Measurements from ENCODE around the gene ITGB8.
A peak's percentile ranks its signal among the peaks of the same experiment; 100 is the strongest.

ITGB8 gene

DNA sequence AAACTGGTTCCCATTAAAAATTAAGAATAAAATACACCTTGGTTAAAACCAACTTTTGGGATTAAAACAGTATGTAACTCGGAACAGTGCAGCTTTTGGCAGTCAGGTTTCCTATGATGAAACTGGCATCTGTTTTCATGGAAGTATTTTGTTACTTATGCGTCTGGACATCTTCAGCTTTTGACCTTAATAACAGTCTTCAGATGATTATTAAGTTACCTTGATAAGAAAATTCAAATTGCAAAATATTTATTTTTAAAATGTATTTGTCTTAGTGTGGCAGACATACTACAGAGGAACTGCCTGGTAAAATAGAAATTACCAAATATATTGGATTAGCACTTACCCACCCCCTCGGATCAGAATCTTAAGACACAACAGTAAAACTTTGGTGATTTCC is 100.0 kb downstream of the ITGB8 start:
- WGBS, 2 donors (ENCODE audit: extremely low coverage in 2 of 2, insufficient read length in 2 of 2, insufficient replicate concordance in 1 of 2), result no CpG with 5 or more reads among the region's 3 CpGs
- no peak overlapping the region for H3K14ac ChIP-seq (ENCODE audit: low read length)
- H4K91ac ChIP-seq (ENCODE audit: low read depth, low read length, poor library complexity), result no peak overlapping the region

DNA sequence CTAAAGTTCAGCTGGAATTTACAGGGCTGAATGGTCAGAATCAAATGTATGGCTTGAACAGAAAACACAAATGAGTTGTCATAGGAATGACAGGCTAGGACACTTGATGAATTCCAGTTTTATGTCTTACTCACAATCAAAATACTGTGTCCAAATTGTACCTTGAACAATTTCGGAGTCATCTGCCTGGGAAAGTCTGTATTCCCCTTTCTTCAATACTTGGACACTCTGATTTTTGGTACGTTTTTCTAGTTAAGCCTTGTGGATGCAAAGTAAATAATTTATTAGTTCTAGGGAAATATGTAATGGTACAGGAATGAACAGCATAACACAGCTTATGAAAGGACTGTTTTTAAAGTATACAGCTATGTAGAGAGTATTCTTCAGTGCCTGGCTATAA is 100.4 kb downstream of the ITGB8 start:
- H3K79me1 ChIP-seq (ENCODE audit: low read depth, low read length), result no peaks in the 10 kb centered on the region
- H2BK5ac ChIP-seq (ENCODE audit: low read length), result no peak overlapping the region
- H3K4me3 ChIP-seq (ENCODE audit: low read length in 2 of 2), result no peak overlapping the region
- no peak overlapping the region for H3K4ac ChIP-seq (ENCODE audit: low read length)
- H3K23ac ChIP-seq (ENCODE audit: low read depth, low read length, poor library complexity), result no peak overlapping the region
- H2BK12ac ChIP-seq (ENCODE audit: low read length), result no peak overlapping the region
- H3K9ac ChIP-seq (ENCODE audit: low read depth, low read length, poor library complexity), result no peak overlapping the region
- H3K27me3 ChIP-seq (ENCODE audit: control insufficient read depth in 3 of 3, insufficient read depth in 3 of 3, low read depth in 1 of 3, low read length in 3 of 3), result no peaks in the 10 kb centered on the region
- H3K36me3 ChIP-seq (replicated peaks in 1 of 2; ENCODE audit: control insufficient read depth in 2 of 2, insufficient read depth in 2 of 2, low read length in 2 of 2), result no peaks in the 10 kb centered on the region
- H2BK15ac ChIP-seq (ENCODE audit: low read length), result no peak overlapping the region
- H3K9me3 ChIP-seq (replicated peaks in 1 of 2; ENCODE audit: control insufficient read depth in 2 of 2, insufficient read depth in 1 of 2, low read depth in 1 of 2, low read length in 2 of 2), result peaks cover 0 to 2% of the 10 kb centered on the region in 2 donors
- no CpG with 5 or more reads among the region's 2 CpGs for WGBS, 2 donors (ENCODE audit: extremely low coverage in 2 of 2, insufficient read length in 2 of 2, insufficient replicate concordance in 1 of 2)
- no peak overlapping the region for H4K91ac ChIP-seq (ENCODE audit: low read depth, low read length, poor library complexity)
- H3K18ac ChIP-seq (ENCODE audit: low read length), result no peak overlapping the region
- no peak overlapping the region for H3K27ac ChIP-seq (replicated peaks; ENCODE audit: low read length)
- H2BK120ac ChIP-seq (ENCODE audit: low read depth, low read length), result no peak overlapping the region
- H3K14ac ChIP-seq (ENCODE audit: low read length), result no peak overlapping the region
- no peak overlapping the region for H2AK5ac ChIP-seq (ENCODE audit: low read depth, low read length)
- H4K8ac ChIP-seq (ENCODE audit: low read depth, low read length), result no peak overlapping the region
- no peak overlapping the region for H2AFZ ChIP-seq (ENCODE audit: low read length)
- H3K4me2 ChIP-seq (ENCODE audit: insufficient read depth, low read length, poor library complexity, severe bottlenecking), result no peak overlapping the region
- H3K4me1 ChIP-seq (ENCODE audit: control insufficient read depth in 2 of 2, insufficient read depth in 1 of 2, low read depth in 1 of 2, low read length in 2 of 2), result no peaks in the 10 kb centered on the region
- no peak for DNase-seq (ENCODE audit: low spot score)

More for the DNA sequence above, 100.0 kb downstream of the ITGB8 start:
- Histone ChIP-seq H3K9ac (ENCODE audit: low read depth, low read length, poor library complexity) (no peak overlapping the region), H2BK120ac (ENCODE audit: low read depth, low read length) (no peak overlapping the region), H3K36me3 (replicated peaks in 1 of 2; ENCODE audit: control insufficient read depth in 2 of 2, insufficient read depth in 2 of 2, low read length in 2 of 2) (no peaks in the 10 kb centered on the region), H2BK15ac (ENCODE audit: low read length) (no peak overlapping the region), H3K4me3 (ENCODE audit: low read length in 2 of 2) (no peak overlapping the region), H2BK5ac (ENCODE audit: low read length) (no peak overlapping the region), H3K27me3 (ENCODE audit: control insufficient read depth in 3 of 3, insufficient read depth in 3 of 3, low read depth in 1 of 3, low read length in 3 of 3) (no peaks in the 10 kb centered on the region), H3K79me1 (ENCODE audit: low read depth, low read length) (no peaks in the 10 kb centered on the region), H3K4ac (ENCODE audit: low read length) (no peak overlapping the region), H3K18ac (ENCODE audit: low read length) (no peak overlapping the region), H2AK5ac (ENCODE audit: low read depth, low read length) (no peak overlapping the region), H2AFZ (ENCODE audit: low read length) (no peak overlapping the region), H3K4me2 (ENCODE audit: insufficient read depth, low read length, poor library complexity, severe bottlenecking) (no peak overlapping the region), H4K8ac (ENCODE audit: low read depth, low read length) (no peak overlapping the region), H3K9me3 (replicated peaks in 1 of 2; ENCODE audit: control insufficient read depth in 2 of 2, insufficient read depth in 1 of 2, low read depth in 1 of 2, low read length in 2 of 2) (peaks cover 0 to 2% of the 10 kb centered on the region in 2 donors), H3K27ac (replicated peaks; ENCODE audit: low read length) (no peak overlapping the region), H2BK12ac (ENCODE audit: low read length) (no peak overlapping the region), H3K23ac (ENCODE audit: low read depth, low read length, poor library complexity) (no peak overlapping the region), H3K4me1 (ENCODE audit: control insufficient read depth in 2 of 2, insufficient read depth in 1 of 2, low read depth in 1 of 2, low read length in 2 of 2) (no peaks in the 10 kb centered on the region)
- DNase-seq (ENCODE audit: low spot score), result no peak

DNA sequence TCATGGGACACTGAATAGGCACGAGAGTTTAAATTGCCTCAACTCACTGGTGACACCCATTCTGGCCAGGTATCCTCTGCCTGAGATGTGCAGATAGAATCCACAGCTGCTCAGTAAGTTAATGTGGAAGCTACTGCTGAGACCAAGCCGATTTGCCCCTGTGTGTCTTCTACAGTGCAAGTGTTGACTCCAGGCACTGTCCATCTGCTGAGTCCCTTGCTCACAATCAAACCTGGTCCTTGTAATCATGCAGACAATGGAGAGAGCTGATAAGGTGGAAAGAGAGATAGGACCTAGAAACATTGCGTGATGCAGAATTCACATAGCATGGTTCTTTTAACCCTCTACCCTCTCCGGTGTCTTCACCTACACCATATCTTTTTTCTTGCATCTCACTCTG is 101.4 kb downstream of the ITGB8 start:
- H3K36me3 ChIP-seq (replicated peaks in 1 of 2; ENCODE audit: control insufficient read depth in 2 of 2, insufficient read depth in 2 of 2, low read length in 2 of 2), result no peaks in the 10 kb centered on the region
- H3K4ac ChIP-seq (ENCODE audit: low read length), result no peak overlapping the region
- DNase-seq (ENCODE audit: low spot score), result no peak
- no peak overlapping the region for H2BK15ac ChIP-seq (ENCODE audit: low read length)
- H3K4me3 ChIP-seq (ENCODE audit: low read length in 2 of 2), result no peak overlapping the region
- H3K27ac ChIP-seq (replicated peaks; ENCODE audit: low read length), result no peak overlapping the region
- no peak overlapping the region for H4K91ac ChIP-seq (ENCODE audit: low read depth, low read length, poor library complexity)
- H3K23ac ChIP-seq (ENCODE audit: low read depth, low read length, poor library complexity), result no peak overlapping the region
- H2BK12ac ChIP-seq (ENCODE audit: low read length), result no peak overlapping the region
- no peak overlapping the region for H3K9ac ChIP-seq (ENCODE audit: low read depth, low read length, poor library complexity)
- WGBS, 2 donors (ENCODE audit: extremely low coverage in 2 of 2, insufficient read length in 2 of 2, insufficient replicate concordance in 1 of 2), result no CpG with 5 or more reads among the region's 4 CpGs
- no peaks in the 10 kb centered on the region for H3K79me1 ChIP-seq (ENCODE audit: low read depth, low read length)
- H3K4me1 ChIP-seq (ENCODE audit: control insufficient read depth in 2 of 2, insufficient read depth in 1 of 2, low read depth in 1 of 2, low read length in 2 of 2), result no peaks in the 10 kb centered on the region
- H2AFZ ChIP-seq (ENCODE audit: low read length), result no peak overlapping the region
- no peak overlapping the region for H4K8ac ChIP-seq (ENCODE audit: low read depth, low read length)
- H3K9me3 ChIP-seq (replicated peaks in 1 of 2; ENCODE audit: control insufficient read depth in 2 of 2, insufficient read depth in 1 of 2, low read depth in 1 of 2, low read length in 2 of 2), result no peaks in the 10 kb centered on the region
- H3K27me3 ChIP-seq (ENCODE audit: control insufficient read depth in 3 of 3, insufficient read depth in 3 of 3, low read depth in 1 of 3, low read length in 3 of 3), result no peaks in the 10 kb centered on the region
- H3K18ac ChIP-seq (ENCODE audit: low read length), result no peak overlapping the region
- no peak overlapping the region for H3K14ac ChIP-seq (ENCODE audit: low read length)
- H2BK120ac ChIP-seq (ENCODE audit: low read depth, low read length), result no peak overlapping the region
- no peak overlapping the region for H2BK5ac ChIP-seq (ENCODE audit: low read length)
- H2AK5ac ChIP-seq (ENCODE audit: low read depth, low read length), result no peak overlapping the region
- no peak overlapping the region for H3K4me2 ChIP-seq (ENCODE audit: insufficient read depth, low read length, poor library complexity, severe bottlenecking)

DNA sequence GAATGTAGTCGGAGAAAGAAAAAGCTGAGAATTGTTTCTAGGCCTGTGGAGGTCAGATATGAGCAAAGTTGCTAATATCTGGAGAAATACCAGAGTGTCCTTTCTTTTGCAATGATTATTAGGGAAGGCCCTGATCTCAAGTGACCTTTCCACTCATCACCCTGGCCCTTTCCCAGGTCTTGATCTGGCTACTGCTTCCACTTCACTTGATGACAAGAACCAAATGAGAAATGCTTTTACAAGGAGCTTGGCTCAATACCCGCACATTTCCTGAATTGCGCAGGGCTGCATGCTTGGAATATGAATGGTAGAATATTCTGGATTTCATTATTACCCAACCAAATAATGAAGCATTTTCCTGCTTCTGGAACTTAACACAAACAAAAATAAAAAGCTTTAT is 104.6 kb downstream of the ITGB8 start:
- no peak overlapping the region for H2BK12ac ChIP-seq (ENCODE audit: low read length)
- H3K4me2 ChIP-seq (ENCODE audit: insufficient read depth, low read length, poor library complexity, severe bottlenecking), result no peak overlapping the region
- H3K4ac ChIP-seq (ENCODE audit: low read length), result no peak overlapping the region
- no peaks in the 10 kb centered on the region for H3K27me3 ChIP-seq (ENCODE audit: control insufficient read depth in 3 of 3, insufficient read depth in 3 of 3, low read depth in 1 of 3, low read length in 3 of 3)
- no peak overlapping the region for H2BK5ac ChIP-seq (ENCODE audit: low read length)
- H3K18ac ChIP-seq (ENCODE audit: low read length), result no peak overlapping the region
- no peak overlapping the region for H3K23ac ChIP-seq (ENCODE audit: low read depth, low read length, poor library complexity)
- no peaks in the 10 kb centered on the region for H3K4me1 ChIP-seq (ENCODE audit: control insufficient read depth in 2 of 2, insufficient read depth in 1 of 2, low read depth in 1 of 2, low read length in 2 of 2)
- no CpG with 5 or more reads among the region's 3 CpGs for WGBS, 2 donors (ENCODE audit: extremely low coverage in 2 of 2, insufficient read length in 2 of 2, insufficient replicate concordance in 1 of 2)
- H4K91ac ChIP-seq (ENCODE audit: low read depth, low read length, poor library complexity), result no peak overlapping the region
- no peak overlapping the region for H3K9ac ChIP-seq (ENCODE audit: low read depth, low read length, poor library complexity)
- no peak for DNase-seq (ENCODE audit: low spot score)
- peak overlapping the region; percentile 42 for H2AFZ ChIP-seq (ENCODE audit: low read length)
- H2BK120ac ChIP-seq (ENCODE audit: low read depth, low read length), result no peak overlapping the region
- no peak overlapping the region for H3K4me3 ChIP-seq (ENCODE audit: low read length in 2 of 2)
- no peak overlapping the region for H2AK5ac ChIP-seq (ENCODE audit: low read depth, low read length)
- H3K9me3 ChIP-seq (replicated peaks in 1 of 2; ENCODE audit: control insufficient read depth in 2 of 2, insufficient read depth in 1 of 2, low read depth in 1 of 2, low read length in 2 of 2), result no peaks in the 10 kb centered on the region
- no peak overlapping the region for H4K8ac ChIP-seq (ENCODE audit: low read depth, low read length)
- H3K79me1 ChIP-seq (ENCODE audit: low read depth, low read length), result no peaks in the 10 kb centered on the region
- H3K36me3 ChIP-seq (replicated peaks in 1 of 2; ENCODE audit: control insufficient read depth in 2 of 2, insufficient read depth in 2 of 2, low read length in 2 of 2), result no peaks in the 10 kb centered on the region
- H3K27ac ChIP-seq (replicated peaks; ENCODE audit: low read length), result no peak overlapping the region
- H3K14ac ChIP-seq (ENCODE audit: low read length), result no peak overlapping the region
- no peak overlapping the region for H2BK15ac ChIP-seq (ENCODE audit: low read length)

Data from neuronal stem cell (in vitro differentiated cells).